Body of pancreas (tissue), 4 donors: Measurements from ENCODE around the gene NPBWR2. TPM values are rescaled to one million over a fixed set of nuclear protein-coding genes. Genes with fewer than 3 reads are reported as not detected.

Source experiments
- ATAC-seq: fragments of 150-250 bp; one replicate; pipeline ENCODE4 v1.9.1; 2016
- DNase-seq, 4 donors: peaks; one replicate each; pipeline ENCODE4 v3.0.0-alpha.2; 2019
- H3K27ac ChIP-seq, 4 donors: fragments of 200-600 bp; sonication (generic); 1 replicate in 3 of 4; 2 replicates in 1 of 4; pipeline versions ENCODE4 v1.5.1 to v1.6.1; 2016 to 2019; ENCODE audit warnings: mild to moderate bottlenecking in 1 of 4, mixed read lengths in 1 of 4, moderate library complexity in 1 of 4
- H3K27me3 ChIP-seq, 2 donors: fragments of 200-600 bp; sonication (generic); one replicate each; pipeline ENCODE4 v1.6.0; 2016; ENCODE audit warnings: mild to moderate bottlenecking in 1 of 2
- H3K36me3 ChIP-seq, 2 donors: fragments of 200-600 bp; sonication (generic); replicated peaks in 1 of 2; 2 replicates each; pipeline ENCODE4 v1.5.1; 2016; ENCODE audit warnings: low read depth in 2 of 2; ENCODE audit not compliant: insufficient read depth in 1 of 2
- H3K4me1 ChIP-seq: fragments of 200-600 bp; sonication (generic); one replicate; pipeline ENCODE4 v1.6.0; 2016
- H3K4me3 ChIP-seq, 2 donors: fragments of 200-600 bp; sonication (generic); 1 replicate in 1 of 2; 2 replicates in 1 of 2; pipeline ENCODE4 v1.5.1; 2016 to 2019
- H3K9me3 ChIP-seq, 3 donors: fragments of 200-600 bp; sonication (generic); 1 replicate in 2 of 3; 2 replicates in 1 of 3; pipeline ENCODE4 v1.5.1; 2016
- POLR2A ChIP-seq, 3 donors: fragments of 450-650 bp; IDR thresholded peaks; one replicate each; pipeline ENCODE4 v1.6.1; 2016; ENCODE audit warnings: antibody characterized with exemption in 3 of 3, mild to moderate bottlenecking in 2 of 3
- WGBS, 2 donors: methylation state at CpG; one replicate each; pipeline ENCODE4 v1.1.5; 2017; 5-methylcytosine and 5-hydroxymethylcytosine counted together
- intact Hi-C: fragments of 100-400 bp; cut with DNase I; formaldehyde crosslinking; loops from one replicate; pipeline ENCODE4 v1.15.1; 2023
- total RNA-seq, 2 donors: library from RNA; depleted of rRNA; stranded (reverse); fragments of >200 nt; gene quantifications; one replicate each; pipeline ENCODE4 v1.1.0, GENCODE V29; 2016
- TF ChIP-seq, protein P1 (sequence below), 7 experiments: fragments of 450-650 bp in 4 of 7; fragments of 200-600 bp in 3 of 7; sonication (generic) in 3 of 7; IDR thresholded peaks; one replicate each; pipeline ENCODE4 v1.5.1; 2016 to 2019; ENCODE audit warnings: antibody characterized with exemption in 7 of 7

Gene NPBWR2
- total RNA-seq, 2 donors from 2014 or later, result not detected

DNA sequence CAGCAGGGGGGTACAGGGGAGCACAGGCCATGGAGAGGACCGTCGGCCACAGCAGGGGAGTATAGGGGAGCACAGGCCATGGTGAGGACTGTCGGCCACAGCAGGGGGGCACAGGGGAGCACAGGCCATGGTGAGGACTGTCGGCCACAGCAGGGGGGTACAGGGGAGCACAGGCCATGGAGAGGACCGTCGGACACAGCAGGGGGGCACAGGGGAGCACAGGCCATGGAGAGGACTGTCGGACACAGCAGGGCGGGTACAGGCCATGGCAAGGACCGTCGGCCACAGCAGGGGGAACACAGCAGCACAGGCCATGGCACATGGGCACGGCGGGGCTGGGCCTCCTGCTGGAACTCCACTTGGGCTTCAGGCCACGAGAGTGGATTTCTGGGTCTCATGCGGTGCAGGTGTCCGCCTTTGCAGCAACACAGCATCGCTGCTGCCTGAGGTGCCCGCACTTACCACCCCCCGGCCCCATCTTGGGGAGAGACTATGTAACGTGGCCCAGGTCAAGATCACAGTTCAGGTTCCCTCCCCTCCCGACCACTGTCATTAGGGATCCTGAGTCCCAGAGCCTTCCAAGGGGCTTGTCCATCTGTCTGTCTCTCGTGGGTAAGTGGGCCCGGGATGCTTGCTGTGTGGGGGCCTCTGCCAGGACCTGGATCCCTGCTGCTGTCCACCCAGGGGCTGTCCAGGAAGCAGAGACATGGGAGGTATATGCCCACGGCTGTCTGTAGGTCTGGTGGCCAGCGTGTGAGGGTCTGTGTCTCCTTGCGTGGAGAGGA, 2.5 kb downstream of the NPBWR2 start:
- no peaks in the 10 kb centered on the region for H3K36me3 ChIP-seq
- 60 to 73% methylated on average over 1 to 22 of the region's 25 CpGs for WGBS, 2 donors

DNA sequence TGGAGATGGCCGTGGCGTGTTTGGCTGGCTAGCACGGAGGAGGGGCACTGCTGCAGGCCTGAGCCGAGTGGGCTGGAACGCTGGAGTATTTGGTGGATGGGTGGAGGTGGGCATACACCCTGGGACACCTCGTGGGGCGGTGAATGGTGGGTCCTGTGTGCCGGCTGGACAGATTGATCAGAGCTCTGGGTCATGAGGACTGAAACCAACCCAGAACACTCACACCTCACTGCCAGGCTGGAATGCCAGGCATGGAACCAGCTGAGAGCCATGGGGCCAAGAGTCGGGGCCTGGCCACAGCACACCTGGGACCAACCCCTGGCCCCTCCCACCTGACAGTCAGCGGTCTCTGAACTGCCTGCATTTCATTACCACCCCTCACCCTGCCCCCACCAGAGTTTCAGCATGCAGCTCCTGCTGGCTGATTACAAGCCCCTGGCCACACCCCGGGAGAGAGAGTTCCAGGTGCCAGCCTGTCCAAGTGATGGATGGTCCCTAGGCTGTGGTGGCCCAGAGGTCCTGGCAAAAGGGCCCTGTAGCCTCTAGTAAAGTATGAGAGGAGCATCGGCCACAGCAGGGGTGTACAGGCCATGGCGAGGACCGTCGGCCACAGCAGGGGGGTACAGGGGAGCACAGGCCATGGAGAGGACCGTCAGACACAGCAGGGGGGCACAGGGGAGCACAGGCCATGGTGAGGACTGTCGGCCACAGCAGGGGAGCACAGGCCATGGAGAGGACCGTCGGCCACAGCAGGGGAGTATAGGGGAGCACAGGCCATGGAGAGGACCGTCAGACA, 3.3 kb downstream of the NPBWR2 start:
- H3K4me3 ChIP-seq, result no peak overlapping the region
- WGBS, 2 donors, result 54% methylated on average over 16 to 20 of the region's 20 CpGs
- no peaks in the 10 kb centered on the region for H3K36me3 ChIP-seq
- TF ChIP-seq, protein P1, sequence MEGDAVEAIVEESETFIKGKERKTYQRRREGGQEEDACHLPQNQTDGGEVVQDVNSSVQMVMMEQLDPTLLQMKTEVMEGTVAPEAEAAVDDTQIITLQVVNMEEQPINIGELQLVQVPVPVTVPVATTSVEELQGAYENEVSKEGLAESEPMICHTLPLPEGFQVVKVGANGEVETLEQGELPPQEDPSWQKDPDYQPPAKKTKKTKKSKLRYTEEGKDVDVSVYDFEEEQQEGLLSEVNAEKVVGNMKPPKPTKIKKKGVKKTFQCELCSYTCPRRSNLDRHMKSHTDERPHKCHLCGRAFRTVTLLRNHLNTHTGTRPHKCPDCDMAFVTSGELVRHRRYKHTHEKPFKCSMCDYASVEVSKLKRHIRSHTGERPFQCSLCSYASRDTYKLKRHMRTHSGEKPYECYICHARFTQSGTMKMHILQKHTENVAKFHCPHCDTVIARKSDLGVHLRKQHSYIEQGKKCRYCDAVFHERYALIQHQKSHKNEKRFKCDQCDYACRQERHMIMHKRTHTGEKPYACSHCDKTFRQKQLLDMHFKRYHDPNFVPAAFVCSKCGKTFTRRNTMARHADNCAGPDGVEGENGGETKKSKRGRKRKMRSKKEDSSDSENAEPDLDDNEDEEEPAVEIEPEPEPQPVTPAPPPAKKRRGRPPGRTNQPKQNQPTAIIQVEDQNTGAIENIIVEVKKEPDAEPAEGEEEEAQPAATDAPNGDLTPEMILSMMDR (IDR thresholded peaks at IDR 0.05), result no peak
- no peak for TF ChIP-seq POLR2A (IDR thresholded peaks at IDR 0.05)
- H3K4me1 ChIP-seq, result peaks cover 12% of the 10 kb centered on the region
- no peak for ATAC-seq
- no peaks in the 10 kb centered on the region for H3K9me3 ChIP-seq
- intact Hi-C loops, result no loop called here
- H3K27ac ChIP-seq, result no peak overlapping the region
- DNase-seq, result peak in 1 of 4 donors; percentile 2
- peaks cover 0 to 6% of the 10 kb centered on the region in 2 donors for H3K27me3 ChIP-seq

More for the DNA sequence above, 2.5 kb downstream of the NPBWR2 start:
- ATAC-seq (no peak), DNase-seq (peak in 2 of 4 donors; percentile 3 to 8)
- Histone ChIP-seq H3K9me3 (no peaks in the 10 kb centered on the region), H3K4me1 (peaks cover 12% of the 10 kb centered on the region), H3K27me3 (peaks cover 0 to 6% of the 10 kb centered on the region in 2 donors), H3K4me3 (no peak overlapping the region), H3K27ac (no peak overlapping the region)
- intact Hi-C loops, result no loop called here
- TF ChIP-seq POLR2A (IDR thresholded peaks at IDR 0.05), result no peak

- DNase-seq, result peak in 2 of 4 donors; percentile 22 to 29
- Histone ChIP-seq H3K4me3 (no peak overlapping the region), H3K9me3 (no peaks in the 10 kb centered on the region), H3K4me1 (peaks cover 12% of the 10 kb centered on the region), H3K36me3 (no peaks in the 10 kb centered on the region), H3K27me3 (peaks cover 0 to 6% of the 10 kb centered on the region in 2 donors), H3K27ac (no peak overlapping the region)
- ATAC-seq, result peak; percentile 17
- no peak for TF ChIP-seq POLR2A (IDR thresholded peaks at IDR 0.05)
- TF ChIP-seq, protein P1 (IDR thresholded peaks at IDR 0.05), result no peak
- intact Hi-C loops, result no loop called here
- WGBS, 2 donors, result 19 to 76% methylated on average over 4 to 30 of the region's 30 CpGs
Observed at GRCh38 chr20:64102647-64103354, 4.6 kb downstream of the NPBWR2 start.

- no peak for TF ChIP-seq POLR2A (IDR thresholded peaks at IDR 0.05)
- TF ChIP-seq, protein P1 (IDR thresholded peaks at IDR 0.05), result peak; percentile 44 to 68 (median 63)
- peak; percentile 47 for ATAC-seq
- intact Hi-C loops, result no loop called here
- WGBS, 2 donors, result 6% methylated on average over 52 of the region's 64 CpGs; no CpG with 5 or more reads in 1 of the 2 donors
- peak; percentile 35 to 65 (median 50) for DNase-seq
- H3K27me3 ChIP-seq, result peaks cover 0 to 6% of the 10 kb centered on the region in 2 donors
- no peaks in the 10 kb centered on the region for H3K36me3 ChIP-seq
- peaks cover 12% of the 10 kb centered on the region for H3K4me1 ChIP-seq
- no peak overlapping the region for H3K27ac ChIP-seq
- H3K9me3 ChIP-seq, result no peaks in the 10 kb centered on the region
- peak overlapping the region in 1 of 2 donors; percentile 21 for H3K4me3 ChIP-seq
Observed at GRCh38 chr20:64101731-64102621, 5.4 kb downstream of the NPBWR2 start.
